ENCODE data around the gene DOK1. TPM values are rescaled to one million over a fixed set of nuclear protein-coding genes. Genes with fewer than 3 reads are reported as not detected.

The DOK1 gene
- total RNA-seq, 3 donors from 2014 or later = 16.5 to 18.9 (median 18.5) TPM

DNA sequence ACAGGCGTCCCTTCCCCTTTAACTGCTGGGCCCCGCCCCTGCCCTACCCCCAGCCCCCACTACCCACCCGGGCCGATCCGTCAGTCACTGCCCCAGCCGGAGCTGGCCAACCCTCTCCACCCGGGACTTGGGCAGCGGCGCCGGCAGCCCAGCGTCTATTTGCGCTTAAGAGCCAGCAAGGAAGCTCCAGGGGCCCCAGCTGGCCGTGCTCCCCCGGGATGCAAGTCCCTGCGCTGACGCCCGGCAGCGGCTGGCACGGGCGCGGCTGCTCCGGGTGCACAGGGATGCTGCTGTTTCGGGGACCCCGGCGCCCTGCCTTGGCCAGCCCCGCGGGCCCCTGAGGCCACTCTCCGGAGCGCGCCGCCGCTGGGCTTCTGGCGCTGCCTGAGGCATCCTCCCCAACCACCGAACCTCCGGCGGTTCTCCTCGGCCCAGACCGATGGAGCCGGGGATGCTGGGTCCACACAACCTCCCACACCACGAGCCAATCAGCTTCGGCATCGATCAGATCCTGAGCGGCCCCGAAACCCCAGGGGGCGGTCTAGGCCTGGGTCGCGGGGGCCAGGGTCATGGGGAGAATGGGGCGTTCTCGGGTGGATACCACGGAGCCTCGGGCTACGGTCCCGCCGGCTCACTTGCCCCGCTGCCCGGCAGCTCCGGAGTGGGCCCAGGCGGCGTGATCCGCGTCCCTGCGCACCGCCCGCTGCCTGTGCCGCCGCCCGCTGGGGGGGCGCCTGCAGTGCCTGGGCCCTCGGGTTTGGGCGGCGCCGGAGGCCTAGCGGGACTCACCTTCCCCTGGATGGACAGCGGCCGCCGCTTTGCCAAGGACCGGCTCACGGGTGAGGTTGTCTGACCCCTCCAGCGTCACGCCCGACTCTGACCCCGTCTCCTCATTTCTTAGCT lies 39.9 kb upstream of the DOK1 start, which contains the start of gene TLX2:
TSS of gene TLX2 (plus strand) at position 83 of the 903 bp plus-strand sequence. CDS start at position 440, 357 bp downstream.
- DNase-seq = no peak
- intact Hi-C loops (cut with DNase I, micrococcal nuclease) = no loop called here
- H3K4me3 ChIP-seq = no peak within 1 kb of the TSS

DNA sequence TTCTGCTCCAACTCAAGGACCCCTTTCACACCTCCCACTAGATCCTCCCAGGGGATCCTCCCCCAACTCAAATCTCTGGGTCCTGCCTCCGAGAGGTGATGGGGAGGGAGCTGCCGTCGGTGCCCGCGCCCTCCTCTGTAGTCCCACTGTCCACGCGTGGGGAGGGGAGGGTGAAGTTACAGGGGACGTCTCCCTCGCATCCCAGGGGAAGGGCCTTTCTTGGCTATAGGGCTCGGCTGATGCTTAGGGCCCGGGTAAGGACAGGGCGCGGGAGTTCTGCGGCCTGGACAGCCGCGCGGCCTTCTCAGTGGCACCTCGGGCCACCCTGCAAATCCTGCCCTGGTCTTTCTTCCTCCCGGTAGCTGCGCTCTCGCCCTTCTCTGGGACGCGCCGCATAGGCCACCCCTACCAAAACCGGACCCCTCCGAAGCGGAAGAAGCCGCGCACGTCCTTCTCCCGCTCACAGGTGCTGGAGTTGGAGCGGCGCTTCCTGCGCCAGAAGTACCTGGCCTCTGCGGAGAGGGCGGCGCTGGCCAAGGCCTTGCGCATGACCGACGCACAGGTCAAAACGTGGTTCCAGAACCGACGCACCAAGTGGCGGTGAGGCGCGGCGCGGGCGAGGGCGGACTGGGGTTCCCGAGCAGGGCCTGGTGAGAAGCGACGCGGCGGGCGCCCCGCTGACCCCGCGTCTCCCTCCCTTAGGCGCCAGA lies 39.1 kb upstream of the DOK1 start:
- H3K4me1 ChIP-seq (ENCODE audit: low read depth) = peaks cover 27% of the 10 kb centered on the region
- ATAC-seq = peak; percentile 59

More for the DNA sequence above, 39.9 kb upstream of the DOK1 start, which contains the start of gene TLX2:
- Histone ChIP-seq H3K9me3 (no peaks in the 10 kb centered on the region), H3K4me1 (ENCODE audit: low read depth) (peaks cover 27% of the 10 kb centered on the region), H3K36me3 (ENCODE audit: low read depth) (no peaks in the 10 kb centered on the region)
- peak; percentile 12 for ATAC-seq
- TF ChIP-seq, protein P1, sequence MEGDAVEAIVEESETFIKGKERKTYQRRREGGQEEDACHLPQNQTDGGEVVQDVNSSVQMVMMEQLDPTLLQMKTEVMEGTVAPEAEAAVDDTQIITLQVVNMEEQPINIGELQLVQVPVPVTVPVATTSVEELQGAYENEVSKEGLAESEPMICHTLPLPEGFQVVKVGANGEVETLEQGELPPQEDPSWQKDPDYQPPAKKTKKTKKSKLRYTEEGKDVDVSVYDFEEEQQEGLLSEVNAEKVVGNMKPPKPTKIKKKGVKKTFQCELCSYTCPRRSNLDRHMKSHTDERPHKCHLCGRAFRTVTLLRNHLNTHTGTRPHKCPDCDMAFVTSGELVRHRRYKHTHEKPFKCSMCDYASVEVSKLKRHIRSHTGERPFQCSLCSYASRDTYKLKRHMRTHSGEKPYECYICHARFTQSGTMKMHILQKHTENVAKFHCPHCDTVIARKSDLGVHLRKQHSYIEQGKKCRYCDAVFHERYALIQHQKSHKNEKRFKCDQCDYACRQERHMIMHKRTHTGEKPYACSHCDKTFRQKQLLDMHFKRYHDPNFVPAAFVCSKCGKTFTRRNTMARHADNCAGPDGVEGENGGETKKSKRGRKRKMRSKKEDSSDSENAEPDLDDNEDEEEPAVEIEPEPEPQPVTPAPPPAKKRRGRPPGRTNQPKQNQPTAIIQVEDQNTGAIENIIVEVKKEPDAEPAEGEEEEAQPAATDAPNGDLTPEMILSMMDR (IDR thresholded peaks at IDR 0.05) = no peak

DNA sequence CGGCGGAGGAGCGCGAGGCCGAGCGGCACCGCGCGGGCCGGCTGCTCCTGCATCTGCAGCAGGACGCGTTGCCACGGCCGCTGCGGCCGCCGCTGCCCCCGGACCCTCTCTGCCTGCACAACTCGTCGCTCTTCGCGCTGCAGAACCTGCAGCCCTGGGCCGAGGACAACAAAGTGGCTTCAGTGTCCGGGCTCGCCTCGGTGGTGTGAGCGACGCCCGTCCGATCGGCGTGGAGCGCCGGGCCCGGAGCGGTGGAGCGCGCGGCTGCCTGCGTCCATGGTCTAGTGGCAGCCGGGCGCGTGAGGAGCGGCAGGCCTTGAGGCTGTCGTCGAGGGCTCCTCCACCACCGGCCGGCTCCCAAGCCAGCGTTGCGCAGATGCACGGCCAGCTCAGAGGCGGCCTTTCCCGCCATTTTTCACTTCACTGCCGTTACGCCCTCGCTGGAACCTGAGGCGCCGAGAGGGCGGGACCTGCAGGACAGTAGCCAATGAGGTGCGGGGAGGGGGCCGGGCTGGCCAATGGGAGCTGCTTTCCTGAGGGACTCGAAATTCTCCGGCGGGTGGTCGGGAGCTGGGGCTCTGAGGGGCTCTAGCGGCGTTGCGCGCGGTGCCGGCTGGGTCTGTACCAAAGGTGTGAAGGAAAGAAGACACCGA lies 38.4 kb upstream of the DOK1 start:
- DNase-seq (peak; percentile 74 to 80 (median 76)), ATAC-seq (peak; percentile 71)
- Histone ChIP-seq H3K36me3 (ENCODE audit: low read depth) (no peaks in the 10 kb centered on the region), H3K4me3 (no peak overlapping the region), H3K9me3 (no peaks in the 10 kb centered on the region), H3K4me1 (ENCODE audit: low read depth) (peaks cover 27% of the 10 kb centered on the region)
- intact Hi-C loops (cut with DNase I, micrococcal nuclease) = no loop called here
- TF ChIP-seq, protein P1 (IDR thresholded peaks at IDR 0.05) = no peak

More for the DNA sequence above, 39.1 kb upstream of the DOK1 start:
- Histone ChIP-seq H3K36me3 (ENCODE audit: low read depth) (no peaks in the 10 kb centered on the region), H3K9me3 (no peaks in the 10 kb centered on the region), H3K4me3 (no peak overlapping the region)
- TF ChIP-seq, protein P1 (IDR thresholded peaks at IDR 0.05) = no peak
- DNase-seq = peak in 1 of 3 donors; percentile 56
- intact Hi-C loops (cut with DNase I, micrococcal nuclease) = no loop called here

DNA sequence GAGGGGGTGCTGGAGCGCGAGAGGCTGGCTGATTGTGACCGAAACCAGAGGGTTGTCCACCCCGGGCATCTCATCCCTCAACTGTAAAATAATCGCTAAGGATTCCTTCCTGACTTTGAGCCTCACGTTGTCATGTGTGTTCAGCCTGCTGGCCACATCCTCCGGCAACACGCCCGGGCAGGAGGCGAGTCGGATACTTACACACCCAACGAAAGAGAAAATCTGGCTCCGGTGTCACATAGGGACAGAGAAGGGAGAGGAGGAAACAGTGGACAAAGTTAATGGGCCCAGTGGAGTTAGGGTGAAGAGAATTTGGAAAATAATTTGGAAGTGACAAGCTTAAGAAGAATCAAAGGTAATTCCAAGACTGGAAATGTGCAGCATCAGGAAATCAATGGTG lies 37.9 kb upstream of the DOK1 start:
- TF ChIP-seq, protein P1 (IDR thresholded peaks at IDR 0.05) = no peak
- H3K4me1 ChIP-seq (ENCODE audit: low read depth) = peaks cover 27% of the 10 kb centered on the region
- intact Hi-C loops (cut with DNase I, micrococcal nuclease) = no loop called here
- H3K9me3 ChIP-seq = no peaks in the 10 kb centered on the region
- ATAC-seq (no peak), DNase-seq (no peak)
- H3K36me3 ChIP-seq (ENCODE audit: low read depth) = no peaks in the 10 kb centered on the region
- no peak overlapping the region for H3K4me3 ChIP-seq

DNA sequence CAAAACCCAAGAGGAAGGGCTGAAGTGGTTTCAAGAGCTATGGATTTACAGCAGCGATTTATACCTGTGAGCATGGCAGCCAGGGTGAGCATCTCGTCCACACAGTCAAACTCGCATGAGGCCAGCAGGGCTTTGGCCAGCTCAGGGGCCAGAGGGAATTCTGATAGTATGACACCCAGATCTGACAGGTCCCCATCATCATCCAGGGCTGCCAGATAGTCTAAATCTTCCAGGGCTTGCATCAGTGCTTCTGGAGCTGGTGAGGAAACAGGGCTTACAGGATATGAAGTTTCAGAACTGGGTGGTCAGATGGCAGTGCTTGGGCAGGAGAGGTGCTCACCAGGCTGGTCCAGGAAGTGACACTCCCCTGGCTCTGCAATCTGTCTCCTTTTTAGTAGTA lies 32.0 kb upstream of the DOK1 start:
- TF ChIP-seq, protein P1 (IDR thresholded peaks at IDR 0.05) = no peak
- no peaks in the 10 kb centered on the region for H3K4me1 ChIP-seq (ENCODE audit: low read depth)
- intact Hi-C loops (cut with DNase I, micrococcal nuclease) = no loop called here

More for the DNA sequence above, 32.0 kb upstream of the DOK1 start:
- Histone ChIP-seq H3K4me3 (no peak overlapping the region), H3K9me3 (no peaks in the 10 kb centered on the region), H3K36me3 (ENCODE audit: low read depth) (no peaks in the 10 kb centered on the region)
- ATAC-seq = no peak
- DNase-seq = no peak

Data from mucosa of descending colon (tissue), 3 donors.